GM10847 (cell line): ENCODE results near the gene MARCO.

Source experiments
- POLR2A ChIP-seq: IDR thresholded peaks from 2 replicates; pipeline ENCODE4 v1.6.1; 2011; ENCODE audit not compliant: insufficient read length; ENCODE audit errors: extremely low read depth

The MARCO gene

GRCh38 chr2:118914721-118915453 lies 27.1 kb upstream of the MARCO start:
- no peak for TF ChIP-seq POLR2A

GRCh38 chr2:118918017-118918416 lies 24.0 kb upstream of the MARCO start:
- TF ChIP-seq POLR2A = no peak

- TF ChIP-seq POLR2A = no peak
Observed at GRCh38 chr2:118921646-118922045, 20.3 kb upstream of the MARCO start.

- no peak for TF ChIP-seq POLR2A
Observed at GRCh38 chr2:118922254-118922653, 19.7 kb upstream of the MARCO start.

- TF ChIP-seq POLR2A = no peak
Observed at GRCh38 chr2:118923371-118923770, 18.6 kb upstream of the MARCO start.

- TF ChIP-seq POLR2A = no peak
Observed at GRCh38 chr2:118925476-118925875, 16.5 kb upstream of the MARCO start.

- no peak for TF ChIP-seq POLR2A
Observed at GRCh38 chr2:118925981-118926380, 16.0 kb upstream of the MARCO start.

- no peak for TF ChIP-seq POLR2A
Observed at GRCh38 chr2:118929059-118929458, 12.9 kb upstream of the MARCO start.

GRCh38 chr2:118932949-118933348 lies 9.0 kb upstream of the MARCO start:
- no peak for TF ChIP-seq POLR2A

- no peak for TF ChIP-seq POLR2A
Observed at GRCh38 chr2:118936306-118936705, 5.7 kb upstream of the MARCO start.

GRCh38 chr2:118936936-118937335 lies 5.1 kb upstream of the MARCO start:
- TF ChIP-seq POLR2A = no peak

- TF ChIP-seq POLR2A = no peak
Observed at GRCh38 chr2:118937817-118938216, 4.2 kb upstream of the MARCO start.

GRCh38 chr2:118939994-118940393 lies 2.0 kb upstream of the MARCO start:
- TF ChIP-seq POLR2A = no peak

- no peak for TF ChIP-seq POLR2A
Observed at GRCh38 chr2:118940486-118941120, 1.4 kb upstream of the MARCO start.

- no peak for TF ChIP-seq POLR2A
Observed at GRCh38 chr2:118943286-118943685, 1.3 kb downstream of the MARCO start.

GRCh38 chr2:118945881-118946280 lies 3.9 kb downstream of the MARCO start:
- TF ChIP-seq POLR2A = no peak
